GM12801 (cell line): ENCODE results near the gene CPNE7.

Experiments used
- CTCF ChIP-seq: IDR thresholded peaks from one replicate; pipeline ENCODE4 v1.5.1; 2011; ENCODE audit warnings: control low read depth; ENCODE audit not compliant: insufficient read length; ENCODE audit errors: extremely low read depth

Gene CPNE7

GRCh38 chr16:89620406-89620841 is 44.9 kb downstream of the CPNE7 start:
- no peak for TF ChIP-seq CTCF

- TF ChIP-seq CTCF: no peak
These were observed 45.7 kb downstream of the CPNE7 start for GRCh38 chr16:89621136-89621697.

- no peak for TF ChIP-seq CTCF
These were observed 46.3 kb downstream of the CPNE7 start for GRCh38 chr16:89621698-89622409.

- TF ChIP-seq CTCF: no peak
These were observed 48.1 kb downstream of the CPNE7 start for GRCh38 chr16:89623511-89624261.

GRCh38 chr16:89624777-89625761 is 49.5 kb downstream of the CPNE7 start:
- TF ChIP-seq CTCF: no peak

- no peak for TF ChIP-seq CTCF
These were observed 54.5 kb downstream of the CPNE7 start for GRCh38 chr16:89629827-89630610.
